ENCODE results near the gene GRIN2D.

Gene GRIN2D

GRCh38 chr19:48355365-48355954, 38.0 kb upstream of the GRIN2D start:
- H3K4me2 ChIP-seq = peak overlapping the region; percentile 39
- peak overlapping the region; percentile 48; the same call in 1 of the 2 replicates for H3K9ac ChIP-seq
- H3K36me3 ChIP-seq = peaks cover 6% of the 10 kb centered on the region; the same call in 1 of the 2 replicates
- H4K20me1 ChIP-seq = no peaks in the 10 kb centered on the region
- no peak overlapping the region for H3K4me3 ChIP-seq
- peak overlapping the region; percentile 55; the same call in 1 of the 2 replicates for H3K27ac ChIP-seq
- H3K9me3 ChIP-seq = no peaks in the 10 kb centered on the region
- no peaks in the 10 kb centered on the region for H3K27me3 ChIP-seq
- no peak for TF ChIP-seq Cebpa-rat (IDR thresholded peaks at IDR 0.05)
- H3K4me1 ChIP-seq = peaks cover 23% of the 10 kb centered on the region

GRCh38 chr19:48359123-48359522, 34.3 kb upstream of the GRIN2D start:
- Histone ChIP-seq H3K9ac (no peak overlapping the region), H3K27ac (no peak overlapping the region), H3K36me3 (peaks cover 6% of the 10 kb centered on the region; the same call in 1 of the 2 replicates), H3K4me2 (no peak overlapping the region), H3K4me1 (peaks cover 35% of the 10 kb centered on the region), H3K27me3 (no peaks in the 10 kb centered on the region), H4K20me1 (no peaks in the 10 kb centered on the region), H3K4me3 (no peak overlapping the region), H3K9me3 (no peaks in the 10 kb centered on the region)
- TF ChIP-seq Cebpa-rat (IDR thresholded peaks at IDR 0.05) = no peak

- no peaks in the 10 kb centered on the region for H3K9me3 ChIP-seq
- H3K4me1 ChIP-seq = peaks cover 46% of the 10 kb centered on the region
- no peak overlapping the region for H3K4me2 ChIP-seq
- no peaks in the 10 kb centered on the region for H4K20me1 ChIP-seq
- peaks cover 6% of the 10 kb centered on the region; the same call in 1 of the 2 replicates for H3K36me3 ChIP-seq
- H3K27ac ChIP-seq = no peak overlapping the region
- no peak overlapping the region for H3K9ac ChIP-seq
- TF ChIP-seq Cebpa-rat (IDR thresholded peaks at IDR 0.05) = no peak
- H3K27me3 ChIP-seq = no peaks in the 10 kb centered on the region
- H3K4me3 ChIP-seq = no peak overlapping the region
Measured at GRCh38 chr19:48361912-48362311, 31.6 kb upstream of the GRIN2D start.

DNA sequence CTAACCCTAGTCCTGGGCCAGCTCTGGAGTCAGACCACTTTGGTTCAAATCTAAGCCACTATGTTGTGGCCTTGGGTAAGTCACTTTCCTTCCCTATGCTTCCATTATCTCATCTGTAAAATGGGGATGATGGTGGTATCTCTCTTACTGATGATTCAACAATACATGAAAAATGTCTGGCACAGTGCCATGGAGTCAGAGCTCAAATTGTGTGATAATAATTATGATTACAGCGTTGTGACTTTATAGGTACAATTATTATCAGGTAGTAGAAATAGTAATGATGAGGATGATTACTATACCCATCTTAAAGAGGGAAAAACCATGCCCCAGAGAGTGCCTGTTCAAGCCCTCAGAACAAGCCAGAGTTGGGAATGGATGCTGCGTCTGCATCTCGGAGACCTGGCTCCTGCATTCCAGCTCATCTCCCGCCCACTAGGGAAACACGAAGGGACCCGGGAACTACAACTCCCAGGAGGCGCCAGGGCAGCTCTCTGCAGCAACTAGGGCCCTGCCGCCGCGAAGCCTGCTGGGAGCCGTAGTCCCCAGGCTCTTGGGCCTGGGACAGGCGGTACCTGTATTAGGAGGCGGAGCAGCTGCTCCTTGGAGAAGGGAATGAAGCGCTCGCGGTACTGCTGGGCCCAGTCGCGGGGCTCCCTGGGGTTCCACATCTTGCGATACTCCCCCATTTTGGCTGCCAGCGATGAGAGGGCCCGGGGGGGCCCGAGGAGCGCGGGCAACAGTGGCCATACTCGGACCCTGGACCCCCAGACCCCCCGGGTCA, 30.6 kb upstream of the GRIN2D start:
- no peak for TF ChIP-seq Cebpa-rat (IDR thresholded peaks at IDR 0.05)
- Histone ChIP-seq H4K20me1 (no peaks in the 10 kb centered on the region), H3K27ac (peak overlapping the region; percentile 87)

DNA sequence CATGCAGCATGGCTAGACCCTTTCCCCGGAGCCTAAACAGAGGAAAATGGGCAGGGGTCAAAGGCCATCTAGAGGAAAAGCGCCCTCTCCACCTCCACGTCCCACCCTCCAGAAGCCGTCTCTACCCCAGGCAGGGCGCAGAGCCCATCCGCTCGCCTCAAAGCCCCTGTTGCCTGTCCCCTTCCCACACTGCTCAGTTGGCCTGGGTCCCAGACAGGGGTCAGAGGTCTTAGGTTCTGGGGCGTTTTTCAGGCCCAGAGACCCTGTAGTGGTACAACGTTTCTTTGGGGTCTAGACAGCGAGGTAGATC, 30.0 kb upstream of the GRIN2D start:
- Histone ChIP-seq H3K9me3 (no peaks in the 10 kb centered on the region), H3K27ac (peak overlapping the region; percentile 87), H3K36me3 (peaks cover 6% of the 10 kb centered on the region; the same call in 1 of the 2 replicates), H3K27me3 (no peaks in the 10 kb centered on the region), H4K20me1 (no peaks in the 10 kb centered on the region), H3K4me2 (peak overlapping the region; percentile 98), H3K9ac (peak overlapping the region; percentile 83), H3K4me1 (peaks cover 61% of the 10 kb centered on the region), H3K4me3 (peak overlapping the region; percentile 69)
- TF ChIP-seq Cebpa-rat (IDR thresholded peaks at IDR 0.05) = no peak

More for the DNA sequence above, 30.6 kb upstream of the GRIN2D start:
- peak overlapping the region; percentile 98 for H3K4me2 ChIP-seq
- no peaks in the 10 kb centered on the region for H3K27me3 ChIP-seq
- H3K9ac ChIP-seq = peak overlapping the region; percentile 83
- peaks cover 55% of the 10 kb centered on the region for H3K4me1 ChIP-seq
- peak overlapping the region; percentile 69 for H3K4me3 ChIP-seq
- no peaks in the 10 kb centered on the region for H3K9me3 ChIP-seq
- peaks cover 6% of the 10 kb centered on the region; the same call in 1 of the 2 replicates for H3K36me3 ChIP-seq

- Histone ChIP-seq H3K4me2 (peak within 1 kb of the TSS; percentile 98), H3K36me3 (peaks cover 6% of the 10 kb centered on the region; the same call in 1 of the 2 replicates), H3K9me3 (no peaks in the 10 kb centered on the region), H3K4me1 (peaks cover 66% of the 10 kb centered on the region), H3K9ac (peak within 1 kb of the TSS; percentile 83), H3K4me3 (peak within 1 kb of the TSS; percentile 69), H3K27me3 (no peaks in the 10 kb centered on the region), H3K27ac (peak within 1 kb of the TSS; percentile 87), H4K20me1 (no peaks in the 10 kb centered on the region)
- no peak for TF ChIP-seq Cebpa-rat (IDR thresholded peaks at IDR 0.05)
Measured at GRCh38 chr19:48363810-48364597, 29.5 kb upstream of the GRIN2D start, which contains the start of the genes SYNGR4 and TMEM143. TSS of gene SYNGR4 (plus strand) at chr19:48364367. CDS start at chr19:48365843, 1,476 bp downstream. TSS of gene TMEM143 (minus strand) at chr19:48363940. CDS start at chr19:48363920, 20 bp downstream.

GRCh38 chr19:48364598-48365348, 28.7 kb upstream of the GRIN2D start:
- H3K4me2 ChIP-seq = peak overlapping the region; percentile 82
- H3K9me3 ChIP-seq = no peaks in the 10 kb centered on the region
- H3K4me3 ChIP-seq = peak overlapping the region; percentile 57
- no peak for TF ChIP-seq Cebpa-rat (IDR thresholded peaks at IDR 0.05)
- H3K4me1 ChIP-seq = peaks cover 74% of the 10 kb centered on the region
- H4K20me1 ChIP-seq = no peaks in the 10 kb centered on the region
- peak overlapping the region; percentile 76 for H3K27ac ChIP-seq
- peak overlapping the region; percentile 57; the same call in 1 of the 2 replicates for H3K9ac ChIP-seq
- H3K27me3 ChIP-seq = no peaks in the 10 kb centered on the region
- H3K36me3 ChIP-seq = peaks cover 4% of the 10 kb centered on the region; the same call in 1 of the 2 replicates

DNA sequence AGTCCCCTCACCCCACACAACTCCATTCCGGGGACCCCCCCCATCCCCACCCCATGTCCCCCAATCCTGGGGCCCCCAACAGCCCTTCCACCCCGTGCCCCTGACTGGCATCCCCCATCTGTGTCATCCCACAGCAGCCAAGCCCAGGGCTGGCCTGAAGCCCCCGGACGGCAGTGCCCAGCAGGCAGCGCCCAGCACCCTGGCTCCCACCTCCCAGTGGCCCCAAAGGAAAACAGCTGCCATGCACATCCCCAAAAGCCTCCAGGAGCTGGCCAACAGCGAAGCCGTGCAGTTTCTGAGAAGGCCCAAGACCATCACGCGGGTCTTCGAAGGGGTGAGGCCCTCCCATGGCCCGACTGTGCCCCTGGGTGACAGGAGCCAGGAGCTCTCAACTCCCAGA, 27.9 kb upstream of the GRIN2D start:
- Histone ChIP-seq H3K9ac (no peak overlapping the region), H3K4me3 (no peak overlapping the region), H3K4me1 (peaks cover 76% of the 10 kb centered on the region)

DNA sequence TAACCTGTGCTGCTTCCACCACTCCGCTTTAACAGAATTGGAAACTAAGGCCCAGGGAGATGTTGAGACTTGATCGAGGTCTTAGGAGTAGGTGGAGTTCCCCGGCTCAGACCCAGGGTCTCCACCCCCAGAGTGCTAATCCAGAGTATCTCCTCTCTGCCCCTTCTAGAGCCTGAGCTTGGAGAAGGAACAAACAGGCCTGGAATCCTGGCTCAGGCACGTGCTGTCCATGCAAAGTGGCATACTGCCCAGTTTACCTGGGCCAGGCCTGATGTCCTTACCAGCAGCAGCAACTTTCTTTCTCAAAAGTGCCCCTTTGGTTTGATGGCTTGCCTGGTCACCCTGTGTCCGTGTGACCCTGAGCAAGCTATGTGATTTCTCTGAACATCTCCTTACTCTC, 25.6 kb upstream of the GRIN2D start:
- no peak for TF ChIP-seq Cebpa-rat (IDR thresholded peaks at IDR 0.05)
- peaks cover 89% of the 10 kb centered on the region for H3K4me1 ChIP-seq

More for the DNA sequence above, 27.9 kb upstream of the GRIN2D start:
- Histone ChIP-seq H3K27me3 (no peaks in the 10 kb centered on the region), H3K27ac (peak overlapping the region; percentile 43; the same call in 1 of the 2 replicates), H3K36me3 (no peaks in the 10 kb centered on the region), H3K9me3 (no peaks in the 10 kb centered on the region), H3K4me2 (peak overlapping the region; percentile 45), H4K20me1 (no peaks in the 10 kb centered on the region)
- no peak for TF ChIP-seq Cebpa-rat (IDR thresholded peaks at IDR 0.05)

More for the DNA sequence above, 25.6 kb upstream of the GRIN2D start:
- peak overlapping the region; percentile 81 for H3K4me2 ChIP-seq
- H3K27me3 ChIP-seq = no peaks in the 10 kb centered on the region
- peak overlapping the region; percentile 80; the same call in 1 of the 2 replicates for H3K27ac ChIP-seq
- H4K20me1 ChIP-seq = no peaks in the 10 kb centered on the region
- H3K9ac ChIP-seq = peak overlapping the region; percentile 25; the same call in 1 of the 2 replicates
- H3K36me3 ChIP-seq = no peaks in the 10 kb centered on the region
- H3K9me3 ChIP-seq = no peaks in the 10 kb centered on the region
- H3K4me3 ChIP-seq = no peak overlapping the region
